ENCODE measurements around the gene ZNF80. TPM values are rescaled to one million over a fixed set of nuclear protein-coding genes. Genes with fewer than 3 reads are reported as not detected.

The ZNF80 gene
- total RNA-seq, 4 donors from 2014 or later: not detected

DNA sequence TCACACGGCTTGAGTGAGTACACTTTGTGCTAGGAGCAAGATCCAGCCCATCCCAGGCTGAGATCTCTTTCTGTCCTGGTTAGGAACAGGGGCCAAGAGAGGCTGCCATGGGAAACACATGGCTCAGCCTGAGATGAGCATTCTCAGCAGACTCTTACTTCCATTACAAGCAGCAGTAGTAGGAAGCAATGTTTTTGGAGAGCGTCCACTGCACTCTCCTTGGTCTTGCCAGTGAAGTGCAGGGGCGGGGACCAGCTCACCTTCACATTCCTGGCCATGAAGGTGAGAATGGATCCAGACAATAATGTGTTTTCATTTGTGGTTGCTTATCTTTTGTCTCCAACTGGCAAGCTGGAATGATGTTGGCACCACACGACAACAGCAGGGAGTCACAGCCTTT, 24.7 kb downstream of the ZNF80 start:
- no peak overlapping the region for H3K4me3 ChIP-seq
- H3K27me3 ChIP-seq: no peaks in the 10 kb centered on the region
- H3K27ac ChIP-seq: no peak overlapping the region
- TF ChIP-seq POLR2A (IDR thresholded peaks at IDR 0.05): no peak
- TF ChIP-seq, protein P1, sequence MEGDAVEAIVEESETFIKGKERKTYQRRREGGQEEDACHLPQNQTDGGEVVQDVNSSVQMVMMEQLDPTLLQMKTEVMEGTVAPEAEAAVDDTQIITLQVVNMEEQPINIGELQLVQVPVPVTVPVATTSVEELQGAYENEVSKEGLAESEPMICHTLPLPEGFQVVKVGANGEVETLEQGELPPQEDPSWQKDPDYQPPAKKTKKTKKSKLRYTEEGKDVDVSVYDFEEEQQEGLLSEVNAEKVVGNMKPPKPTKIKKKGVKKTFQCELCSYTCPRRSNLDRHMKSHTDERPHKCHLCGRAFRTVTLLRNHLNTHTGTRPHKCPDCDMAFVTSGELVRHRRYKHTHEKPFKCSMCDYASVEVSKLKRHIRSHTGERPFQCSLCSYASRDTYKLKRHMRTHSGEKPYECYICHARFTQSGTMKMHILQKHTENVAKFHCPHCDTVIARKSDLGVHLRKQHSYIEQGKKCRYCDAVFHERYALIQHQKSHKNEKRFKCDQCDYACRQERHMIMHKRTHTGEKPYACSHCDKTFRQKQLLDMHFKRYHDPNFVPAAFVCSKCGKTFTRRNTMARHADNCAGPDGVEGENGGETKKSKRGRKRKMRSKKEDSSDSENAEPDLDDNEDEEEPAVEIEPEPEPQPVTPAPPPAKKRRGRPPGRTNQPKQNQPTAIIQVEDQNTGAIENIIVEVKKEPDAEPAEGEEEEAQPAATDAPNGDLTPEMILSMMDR (IDR thresholded peaks at IDR 0.05): no peak
- intact Hi-C loops (cut with DNase I; ENCODE audit: low total_unique reads): no loop called here
- DNase-seq: no peak
- H3K9me3 ChIP-seq: no peaks in the 10 kb centered on the region
- H3K4me1 ChIP-seq: no peaks in the 10 kb centered on the region
- no peaks in the 10 kb centered on the region for H3K36me3 ChIP-seq

DNA sequence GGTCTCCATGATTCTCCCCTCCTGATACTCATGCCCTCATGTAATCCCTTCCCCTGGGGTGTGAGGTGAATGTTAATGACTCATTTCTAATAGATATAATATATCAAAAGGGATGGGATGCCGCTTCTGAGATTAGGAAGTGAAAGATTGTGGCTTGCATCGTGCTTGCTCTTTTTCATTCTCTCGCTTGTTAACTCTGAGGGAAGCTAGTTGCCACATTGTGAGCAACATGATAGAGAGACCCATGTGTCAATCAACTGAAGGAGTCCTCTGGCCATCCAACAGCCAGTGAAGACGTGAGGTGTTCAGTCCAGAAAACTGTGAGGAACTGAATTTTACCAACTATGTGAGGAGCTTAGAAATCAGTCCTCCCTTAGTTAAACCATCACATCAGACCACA, 29.6 kb downstream of the ZNF80 start:
- intact Hi-C loops (cut with DNase I; ENCODE audit: low total_unique reads): no loop called here
- H3K27me3 ChIP-seq: no peaks in the 10 kb centered on the region
- no peaks in the 10 kb centered on the region for H3K4me1 ChIP-seq
- H3K4me3 ChIP-seq: no peak overlapping the region
- DNase-seq: no peak
- no peak for TF ChIP-seq POLR2A (IDR thresholded peaks at IDR 0.05)
- TF ChIP-seq, protein P1 (IDR thresholded peaks at IDR 0.05): no peak
- H3K9me3 ChIP-seq: no peaks in the 10 kb centered on the region
- no peaks in the 10 kb centered on the region for H3K36me3 ChIP-seq
- no peak overlapping the region for H3K27ac ChIP-seq

DNA sequence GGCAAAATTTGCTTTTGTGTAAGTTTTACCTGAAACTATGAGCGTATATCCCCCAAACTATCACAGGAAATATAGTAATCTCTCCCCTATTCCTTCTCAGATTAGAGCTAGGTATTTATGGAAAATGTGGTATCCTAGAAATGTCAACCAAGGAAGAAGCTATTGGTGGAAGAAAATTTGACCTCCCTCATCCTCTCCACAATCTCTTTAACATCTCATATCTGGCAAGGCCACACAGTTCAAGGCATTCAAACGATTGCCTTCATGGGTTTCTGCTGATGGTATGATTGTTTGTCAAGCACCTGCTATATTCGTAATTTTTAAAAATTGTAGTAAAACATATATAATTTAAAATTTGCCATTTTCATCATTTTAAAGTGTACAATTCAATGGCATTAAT, 31.0 kb downstream of the ZNF80 start:
- no peak for TF ChIP-seq POLR2A (IDR thresholded peaks at IDR 0.05)
- TF ChIP-seq, protein P1 (IDR thresholded peaks at IDR 0.05): no peak
- Histone ChIP-seq H3K4me3 (no peak overlapping the region), H3K36me3 (no peaks in the 10 kb centered on the region), H3K27me3 (no peaks in the 10 kb centered on the region), H3K4me1 (no peaks in the 10 kb centered on the region), H3K9me3 (no peaks in the 10 kb centered on the region), H3K27ac (no peak overlapping the region)
- no peak for DNase-seq
- intact Hi-C loops (cut with DNase I; ENCODE audit: low total_unique reads): no loop called here

DNA sequence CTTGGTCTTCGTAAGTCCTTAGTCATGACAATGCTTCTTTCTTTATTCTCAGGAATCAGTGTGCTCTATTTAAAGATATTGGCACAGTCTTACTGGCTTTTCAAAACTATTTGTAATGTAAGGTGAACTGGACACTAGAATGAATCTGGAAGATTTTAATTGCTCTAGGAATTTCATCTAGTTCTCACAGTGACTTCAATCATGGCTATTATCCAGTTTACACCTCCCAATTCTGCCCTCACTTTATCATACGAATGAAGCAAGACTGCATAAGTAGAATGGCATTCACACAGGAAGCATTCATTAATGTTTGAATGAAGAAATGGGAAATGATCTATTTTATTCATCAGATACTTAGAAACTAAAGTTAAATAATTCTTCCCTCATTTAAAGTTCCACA, 31.8 kb downstream of the ZNF80 start:
- H3K4me1 ChIP-seq: no peaks in the 10 kb centered on the region
- H3K27ac ChIP-seq: no peak overlapping the region
- H3K36me3 ChIP-seq: no peaks in the 10 kb centered on the region
- no peak for DNase-seq
- TF ChIP-seq, protein P1 (IDR thresholded peaks at IDR 0.05): no peak
- TF ChIP-seq POLR2A (IDR thresholded peaks at IDR 0.05): no peak
- H3K9me3 ChIP-seq: no peaks in the 10 kb centered on the region
- intact Hi-C loops (cut with DNase I; ENCODE audit: low total_unique reads): no loop called here
- H3K4me3 ChIP-seq: no peak overlapping the region
- H3K27me3 ChIP-seq: no peaks in the 10 kb centered on the region

DNA sequence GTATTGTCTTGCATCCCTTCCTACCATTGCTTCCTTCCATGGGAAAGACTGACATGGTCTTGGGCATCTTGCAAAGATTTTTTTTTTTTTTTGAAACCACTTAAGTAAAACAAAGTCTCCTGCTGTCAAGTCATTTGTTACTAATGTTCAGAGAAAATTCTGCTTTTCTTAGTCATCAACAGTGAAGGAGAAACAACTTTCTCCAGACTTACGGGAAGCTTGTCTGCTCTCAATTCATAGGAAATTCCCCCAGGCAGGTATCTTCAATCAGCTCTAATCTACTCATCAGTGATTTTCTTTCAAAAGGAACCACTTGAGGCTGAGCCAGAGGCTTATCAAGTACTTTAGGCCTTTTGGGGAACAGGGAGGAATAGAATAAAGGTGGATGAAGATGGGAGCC, 42.6 kb downstream of the ZNF80 start:
- no peak for TF ChIP-seq POLR2A (IDR thresholded peaks at IDR 0.05)
- TF ChIP-seq, protein P1 (IDR thresholded peaks at IDR 0.05): no peak
- H3K27ac ChIP-seq: no peak overlapping the region
- H3K36me3 ChIP-seq: no peaks in the 10 kb centered on the region
- no peak overlapping the region for H3K4me3 ChIP-seq
- no peaks in the 10 kb centered on the region for H3K27me3 ChIP-seq
- intact Hi-C loops (cut with DNase I; ENCODE audit: low total_unique reads): no loop called here
- H3K9me3 ChIP-seq: no peaks in the 10 kb centered on the region
- no peaks in the 10 kb centered on the region for H3K4me1 ChIP-seq
- no peak for DNase-seq

All from uterus (tissue), 4 donors.